Vagina (tissue), 2 donors: ENCODE data around the gene PLD5.

Experiments
- CTCF ChIP-seq, 3 experiments: fragments of 450-650 bp in 2 of 3; fragments of 200-600 bp in 1 of 3; sonication (generic) in 1 of 3; IDR thresholded peaks; one replicate each; pipeline ENCODE4 v1.5.1; 2017 to 2019; ENCODE audit warnings: antibody characterized with exemption in 3 of 3, mild to moderate bottlenecking in 2 of 3, moderate library complexity in 2 of 3
- POLR2A ChIP-seq, 2 donors: fragments of 450-650 bp; IDR thresholded peaks; one replicate each; pipeline ENCODE4 v1.6.1; 2017; ENCODE audit warnings: antibody characterized with exemption in 2 of 2, mild to moderate bottlenecking in 2 of 2, moderate library complexity in 2 of 2

DNA sequence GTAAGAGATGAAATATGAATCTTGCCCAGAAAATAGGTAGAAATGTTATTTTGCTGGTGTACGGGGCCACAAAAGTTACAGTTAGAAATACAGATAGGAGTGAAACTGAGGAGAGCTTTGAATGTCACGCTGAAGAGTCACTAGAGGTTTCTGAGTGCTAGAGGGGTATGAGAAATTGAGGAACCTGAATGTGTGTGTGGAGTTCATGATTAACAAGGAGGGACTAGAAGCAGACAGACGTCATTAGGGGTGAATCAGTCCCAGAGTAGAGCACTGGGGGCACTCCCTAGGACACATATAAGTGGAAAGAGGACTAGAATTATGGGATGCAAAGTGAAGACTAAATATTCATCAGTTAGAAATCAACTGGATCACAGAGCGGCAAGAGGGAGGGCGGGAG is 336.7 kb downstream of the PLD5 start:
- no peak for TF ChIP-seq POLR2A (IDR thresholded peaks at IDR 0.05)
- TF ChIP-seq CTCF (IDR thresholded peaks at IDR 0.05) = no peak
